Renal cortical epithelial cell (primary cell): ENCODE data around the gene SNRNP25. TPM values are rescaled to one million over a fixed set of nuclear protein-coding genes. Genes with fewer than 3 reads are reported as not detected.
"Not testable (repeated sequence)": the region's sequence is repeated elsewhere in the genome, so short reads cannot be mapped to it uniquely, and the experiment has no call there.

Source experiments
- DNase-seq: peaks from one replicate; pipeline ENCODE4 v3.0.0-alpha.2; 2011; ENCODE audit warnings: low read depth
- total RNA-seq: library from RNA; depleted of rRNA; stranded (reverse); fragments of >200 nt; gene quantifications from 2 replicates; pipeline ENCODE4 v1.2.3, GENCODE V29; 2014

Gene SNRNP25
- total RNA-seq, 1 donor from 2014 or later = 19.1 TPM

DNA sequence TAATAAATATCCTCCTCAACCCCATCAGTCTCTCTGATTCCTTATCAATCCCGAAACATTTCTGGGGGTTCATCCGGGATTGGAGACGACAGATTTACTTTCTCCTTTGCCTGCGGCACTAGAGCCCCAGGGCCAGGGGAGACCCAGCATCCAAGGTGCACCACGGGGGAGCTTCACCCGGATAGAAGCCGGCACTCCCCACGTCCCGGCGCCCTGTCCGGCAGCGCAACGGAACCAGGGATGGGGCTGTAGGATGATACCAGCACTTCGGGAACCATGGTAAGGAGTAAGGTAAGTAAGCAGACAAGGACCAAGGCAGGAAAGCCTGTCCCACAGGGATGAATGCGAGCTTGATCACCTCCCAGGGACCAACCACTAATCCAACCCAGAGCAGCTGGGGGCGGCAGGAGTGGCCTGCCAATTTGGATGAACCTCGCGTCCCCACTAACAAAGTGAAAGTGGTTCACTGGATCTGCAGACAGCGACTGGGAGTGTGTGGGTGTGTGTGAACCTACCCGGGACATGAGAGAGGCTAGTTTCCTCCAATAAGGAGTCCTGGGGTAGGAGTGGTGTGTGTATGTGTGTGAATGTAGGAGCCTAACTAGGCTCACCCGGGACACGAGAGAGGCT lies 12.1 kb upstream of the SNRNP25 start:
- DNase-seq = no peak

- DNase-seq = no peak
Observed at GRCh38 chr16:42069-42457, 11.6 kb upstream of the SNRNP25 start.

DNA sequence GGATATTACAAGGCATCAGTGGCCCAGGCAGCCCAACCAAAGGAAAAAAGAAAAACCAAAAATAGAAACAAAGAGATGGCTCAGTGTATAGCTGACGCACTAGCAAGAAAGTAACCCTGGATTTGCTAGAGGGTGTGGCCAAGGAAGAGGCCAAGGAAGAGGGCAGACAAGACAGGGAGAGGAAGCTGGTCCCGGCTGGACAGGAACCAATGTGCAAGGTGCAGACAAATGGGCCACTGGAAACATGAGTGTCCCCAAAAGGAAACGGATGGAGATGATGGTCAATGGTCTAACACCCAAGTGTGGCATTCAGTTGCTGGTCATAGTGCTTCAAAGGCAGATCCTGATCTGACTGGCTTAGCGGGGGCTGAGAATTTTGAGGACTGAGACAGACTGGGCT lies 10.9 kb upstream of the SNRNP25 start:
- DNase-seq = no peak

GRCh38 chr16:43294-43693 lies 10.3 kb upstream of the SNRNP25 start:
- DNase-seq = no peak

- DNase-seq = no peak
Observed at GRCh38 chr16:44655-45054, 9.0 kb upstream of the SNRNP25 start.

- DNase-seq = no peak
Observed at GRCh38 chr16:45454-45853, 8.2 kb upstream of the SNRNP25 start.

- not testable (repeated sequence) for DNase-seq
Observed at GRCh38 chr16:46510-46909, 7.1 kb upstream of the SNRNP25 start.

DNA sequence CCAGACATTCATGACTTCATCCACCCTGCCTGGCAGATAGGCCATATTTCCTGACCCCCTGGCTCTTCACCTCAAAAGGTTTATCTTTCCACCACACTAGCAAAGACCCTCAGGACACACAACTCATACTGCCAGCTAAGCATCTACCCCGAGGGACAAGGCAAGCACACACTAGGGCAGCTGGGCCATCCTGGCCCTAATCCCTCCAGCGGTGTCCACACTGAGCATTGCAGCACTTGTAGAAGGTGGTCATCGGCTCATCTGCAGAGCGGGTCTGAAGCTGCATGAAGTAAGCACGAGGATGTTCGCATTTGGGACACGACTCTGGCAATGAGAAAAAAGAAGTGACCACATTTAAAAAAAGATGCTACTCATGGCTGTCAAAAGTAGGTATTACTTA lies 6.4 kb upstream of the SNRNP25 start:
- DNase-seq = no peak

- no peak for DNase-seq
Observed at GRCh38 chr16:50769-51591, 2.6 kb upstream of the SNRNP25 start.

DNA sequence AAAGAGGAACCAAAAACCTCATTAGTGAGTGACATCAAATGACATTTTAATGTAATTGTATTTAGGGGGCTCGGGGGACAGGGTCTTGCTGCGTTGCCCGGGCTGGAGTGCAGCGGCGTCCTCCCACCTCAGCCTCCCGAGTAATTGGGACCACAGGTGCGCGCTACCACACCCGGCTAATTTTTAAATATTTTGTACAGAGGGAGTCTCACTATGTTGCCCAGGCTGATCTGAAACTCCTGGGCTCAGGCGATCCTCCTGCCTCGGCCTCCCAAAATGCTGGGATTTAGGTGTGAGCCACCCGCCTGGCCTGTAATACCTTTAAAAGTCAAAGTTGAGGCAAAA lies 581 bp downstream of the SNRNP25 start:
- DNase-seq = no peak

GRCh38 chr16:55571-56136 lies 2.0 kb downstream of the SNRNP25 start:
- DNase-seq = no peak

GRCh38 chr16:56231-56927 lies 2.8 kb downstream of the SNRNP25 start:
- DNase-seq = no peak

DNA sequence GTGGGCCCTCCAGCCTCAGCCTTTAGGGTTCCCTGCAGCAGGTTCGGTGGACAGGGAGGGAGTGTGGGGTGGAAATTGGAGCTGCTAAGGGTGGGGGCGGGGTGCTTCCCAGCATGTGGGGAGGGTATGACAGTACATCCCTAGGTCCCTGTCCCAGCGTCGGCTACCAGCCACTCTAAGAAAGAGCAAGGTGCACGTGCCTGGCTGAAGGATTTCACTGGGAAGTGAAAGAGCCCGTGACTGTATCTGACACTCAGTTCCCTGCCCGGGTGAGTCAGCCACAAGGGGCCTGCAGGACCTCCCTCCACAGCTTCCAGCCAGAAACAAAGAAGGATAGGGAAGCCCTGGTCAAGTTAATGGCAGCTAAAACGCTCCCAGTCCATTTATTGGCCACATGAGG lies 4.1 kb downstream of the SNRNP25 start:
- no peak for DNase-seq

DNA sequence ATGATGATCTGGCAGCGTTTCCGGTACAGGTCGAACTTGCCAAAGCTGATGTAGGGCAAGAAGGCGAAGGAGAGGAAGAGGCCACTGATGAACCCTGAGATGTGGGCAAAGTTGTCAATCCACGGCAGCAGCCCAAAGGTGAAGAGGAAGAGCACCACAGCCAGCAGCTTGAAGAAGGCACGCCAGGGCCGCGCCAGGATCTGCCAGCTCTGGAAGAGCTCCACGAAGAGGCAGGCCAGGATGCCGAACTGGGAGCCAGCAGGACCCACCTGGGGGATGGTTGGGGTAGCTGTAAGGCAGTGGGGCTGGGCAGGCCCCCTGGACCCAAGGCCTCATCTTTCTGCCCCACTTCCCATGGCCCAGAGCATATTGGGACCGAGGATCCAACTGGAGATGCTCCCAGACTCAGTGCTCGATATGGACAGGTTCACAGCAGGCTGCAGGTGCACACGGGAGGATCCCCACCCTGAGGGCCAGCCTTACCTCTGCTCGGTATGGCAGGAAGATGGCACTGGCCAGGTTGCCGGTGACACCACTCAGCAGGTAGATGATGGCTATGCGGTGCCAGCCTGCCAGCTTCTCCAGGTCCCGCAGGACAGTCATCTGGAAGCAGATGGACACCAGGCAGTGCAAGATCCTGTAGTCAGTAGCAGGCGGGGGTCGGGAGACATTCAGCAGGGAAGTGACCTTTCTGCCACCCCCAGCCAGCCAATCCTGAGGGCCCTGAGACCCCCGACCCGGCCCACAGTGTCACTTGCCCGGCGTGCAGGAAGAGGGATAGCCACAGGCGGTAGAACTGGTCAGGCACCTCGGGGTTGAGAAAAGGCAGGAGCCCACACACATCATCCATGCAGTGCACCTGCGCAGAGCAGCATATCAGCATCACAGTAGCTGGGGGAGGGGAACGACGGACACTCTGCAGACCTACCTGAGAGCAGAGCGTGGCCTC lies 5.1 kb downstream of the SNRNP25 start:
- no peak for DNase-seq

GRCh38 chr16:59440-60059 lies 5.9 kb downstream of the SNRNP25 start:
- no peak for DNase-seq

DNA sequence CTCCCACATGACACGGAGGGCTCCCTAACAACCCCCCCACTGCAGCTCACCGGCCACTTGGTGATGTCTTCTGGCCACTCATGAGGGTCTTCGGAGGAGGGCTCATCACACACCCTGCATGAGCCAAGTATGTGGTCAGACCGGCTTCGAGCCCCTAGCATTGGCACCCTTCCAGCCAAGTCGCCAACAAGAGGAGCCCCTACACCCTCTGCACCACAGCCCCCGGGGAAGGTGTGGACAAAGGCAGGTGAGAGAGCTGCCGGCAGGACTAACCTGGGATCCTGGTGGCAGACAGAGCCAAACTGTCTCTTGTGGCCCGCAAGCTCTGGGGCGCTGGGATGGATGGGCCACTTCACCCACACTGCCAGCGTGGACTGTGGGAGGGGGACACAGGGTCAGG lies 6.5 kb downstream of the SNRNP25 start:
- no peak for DNase-seq

- DNase-seq = no peak
Observed at GRCh38 chr16:60929-61878, 7.6 kb downstream of the SNRNP25 start.

GRCh38 chr16:61879-62281 lies 8.3 kb downstream of the SNRNP25 start:
- no peak for DNase-seq

DNA sequence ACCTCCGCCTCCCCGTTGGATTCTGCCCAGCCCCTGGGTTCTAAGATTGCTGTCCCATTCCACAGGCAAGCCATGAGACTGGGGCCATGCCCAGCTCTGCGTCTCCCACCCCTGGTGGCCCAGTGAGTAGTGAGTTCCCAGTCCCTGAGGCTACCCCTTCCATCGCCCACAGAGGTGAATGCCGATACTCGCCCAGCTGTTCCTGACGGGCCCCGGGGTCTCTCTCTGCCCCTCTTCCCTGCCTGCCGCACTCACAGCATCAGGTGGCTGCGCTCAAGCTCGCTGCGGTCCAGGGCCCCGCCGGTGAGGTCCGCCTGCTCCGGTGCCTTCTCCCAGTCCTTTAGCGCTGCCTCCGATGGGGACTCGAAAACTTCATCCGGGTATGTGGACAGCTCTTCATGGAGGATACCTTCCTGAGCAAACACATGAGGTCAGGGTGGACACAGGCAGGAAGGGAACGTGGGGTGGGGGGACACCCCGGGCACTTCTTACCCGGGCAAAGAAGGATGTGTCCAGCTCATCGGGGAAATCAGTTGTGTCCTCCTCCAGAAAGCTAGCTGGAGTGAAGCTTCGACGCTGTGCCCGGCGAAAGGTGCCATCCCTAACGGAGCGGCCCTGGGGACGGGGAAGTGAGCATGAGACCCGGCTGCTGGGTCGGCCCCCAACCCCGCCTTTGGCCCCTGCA lies 8.8 kb downstream of the SNRNP25 start:
- no peak for DNase-seq
